GM21576 (cell line): Measurements from ENCODE around the gene TJAP1.

ENCODE experiments used
- ATAC-seq: cut with Tn5 transposase; IDR thresholded peaks from one replicate; pipeline ENCODE4 v1.9.1; 2021; ENCODE audit warnings: mild to moderate bottlenecking, moderate library complexity; ENCODE audit not compliant: unreplicated experiment

TJAP1 gene, protein sequence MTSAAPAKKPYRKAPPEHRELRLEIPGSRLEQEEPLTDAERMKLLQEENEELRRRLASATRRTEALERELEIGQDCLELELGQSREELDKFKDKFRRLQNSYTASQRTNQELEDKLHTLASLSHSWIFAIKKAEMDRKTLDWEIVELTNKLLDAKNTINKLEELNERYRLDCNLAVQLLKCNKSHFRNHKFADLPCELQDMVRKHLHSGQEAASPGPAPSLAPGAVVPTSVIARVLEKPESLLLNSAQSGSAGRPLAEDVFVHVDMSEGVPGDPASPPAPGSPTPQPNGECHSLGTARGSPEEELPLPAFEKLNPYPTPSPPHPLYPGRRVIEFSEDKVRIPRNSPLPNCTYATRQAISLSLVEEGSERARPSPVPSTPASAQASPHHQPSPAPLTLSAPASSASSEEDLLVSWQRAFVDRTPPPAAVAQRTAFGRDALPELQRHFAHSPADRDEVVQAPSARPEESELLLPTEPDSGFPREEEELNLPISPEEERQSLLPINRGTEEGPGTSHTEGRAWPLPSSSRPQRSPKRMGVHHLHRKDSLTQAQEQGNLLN

GRCh38 chr6:43477235-43478007, at the start of gene TJAP1:
TJAP1 (plus strand) TSS chr6:43477570; CDS start chr6:43499002, 21,432 bp downstream.
- peak; percentile 95 for ATAC-seq

GRCh38 chr6:43428112-43428570, 49.2 kb upstream of the TJAP1 start:
- ATAC-seq = no peak

DNA sequence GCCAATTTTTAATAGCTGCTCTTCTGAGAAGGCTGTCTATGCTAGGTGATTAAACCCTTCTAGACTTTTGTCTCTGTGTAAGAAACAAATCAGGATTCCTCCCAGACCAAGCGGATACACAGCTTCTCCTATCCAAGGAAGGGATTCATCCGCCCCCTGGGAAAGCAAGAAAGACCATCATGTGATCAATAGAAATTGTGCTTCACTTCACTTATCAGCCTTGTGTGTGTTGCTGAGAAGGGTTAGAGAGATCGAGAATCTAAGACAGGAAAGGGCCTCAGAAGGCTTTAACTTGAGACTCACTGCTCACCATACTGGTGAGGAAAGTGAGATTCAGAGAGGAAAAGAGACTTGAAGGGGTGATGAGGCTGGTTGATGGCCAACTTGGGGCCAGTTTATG, 48.5 kb upstream of the TJAP1 start:
- ATAC-seq = no peak

- no peak for ATAC-seq
Observed at GRCh38 chr6:43432009-43432945, 45.1 kb upstream of the TJAP1 start.

- no peak for ATAC-seq
Observed at GRCh38 chr6:43433148-43433547, 44.2 kb upstream of the TJAP1 start.

DNA sequence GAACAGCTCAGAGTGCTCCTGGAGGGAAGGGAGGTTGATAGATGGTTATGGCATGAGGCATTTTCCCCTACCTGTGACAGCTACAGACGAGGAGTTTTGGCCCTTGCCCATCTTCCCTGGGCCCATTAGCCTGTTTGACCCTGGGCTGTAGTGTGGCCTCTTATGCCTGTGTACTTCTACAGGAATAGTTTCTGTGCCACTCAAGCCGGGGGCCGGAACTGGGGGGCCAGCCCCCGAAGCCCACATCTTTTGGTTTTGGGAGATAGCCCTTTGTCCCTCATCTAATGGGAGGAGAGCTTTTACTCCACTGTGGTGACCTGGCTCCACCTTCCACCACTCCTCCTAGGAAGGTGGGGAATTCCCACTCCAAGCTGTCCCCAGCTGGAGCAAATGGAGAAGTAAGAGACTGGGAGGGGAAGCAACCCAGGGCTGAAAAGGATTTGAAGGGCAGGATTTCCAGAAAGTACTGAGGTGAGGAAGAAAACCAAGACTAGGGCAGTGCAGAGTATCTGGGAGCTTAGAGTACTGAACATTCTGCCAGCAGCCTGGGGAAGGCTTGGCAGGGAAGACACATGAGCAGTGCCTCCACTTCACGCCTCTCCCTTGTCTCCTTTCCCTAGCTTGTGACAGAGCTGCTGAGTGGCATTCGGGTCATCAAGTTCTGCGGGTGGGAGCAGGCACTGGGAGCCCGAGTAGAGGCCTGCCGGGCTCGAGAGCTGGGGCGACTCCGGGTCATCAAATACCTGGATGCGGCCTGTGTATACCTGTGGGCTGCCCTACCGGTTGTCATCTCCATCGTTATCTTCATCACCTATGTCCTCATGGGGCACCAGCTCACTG, 43.1 kb upstream of the TJAP1 start:
- no peak for ATAC-seq

DNA sequence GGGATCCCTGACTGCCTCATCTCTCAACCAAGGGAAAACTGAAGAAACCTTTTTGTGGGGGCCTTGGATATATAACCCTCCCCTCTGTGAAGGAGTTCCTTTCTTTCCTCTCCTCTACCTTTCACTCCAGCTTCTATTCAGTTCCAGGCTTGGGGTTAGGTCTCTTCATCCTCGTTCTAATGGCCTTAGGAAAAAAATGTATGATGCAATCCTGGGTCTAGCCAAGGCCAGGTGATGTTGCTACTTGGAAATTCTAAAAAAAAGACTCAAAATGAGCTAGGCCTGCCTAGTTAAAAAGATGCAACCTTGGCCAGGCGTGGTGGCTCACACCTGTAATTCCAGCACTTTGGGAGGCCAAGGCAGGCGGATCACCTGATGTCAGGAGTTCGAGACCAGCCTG, 42.4 kb upstream of the TJAP1 start:
- ATAC-seq = no peak

GRCh38 chr6:43435682-43436437, 41.5 kb upstream of the TJAP1 start:
- ATAC-seq = no peak

- no peak for ATAC-seq
Observed at GRCh38 chr6:43436577-43437282, 40.6 kb upstream of the TJAP1 start.

DNA sequence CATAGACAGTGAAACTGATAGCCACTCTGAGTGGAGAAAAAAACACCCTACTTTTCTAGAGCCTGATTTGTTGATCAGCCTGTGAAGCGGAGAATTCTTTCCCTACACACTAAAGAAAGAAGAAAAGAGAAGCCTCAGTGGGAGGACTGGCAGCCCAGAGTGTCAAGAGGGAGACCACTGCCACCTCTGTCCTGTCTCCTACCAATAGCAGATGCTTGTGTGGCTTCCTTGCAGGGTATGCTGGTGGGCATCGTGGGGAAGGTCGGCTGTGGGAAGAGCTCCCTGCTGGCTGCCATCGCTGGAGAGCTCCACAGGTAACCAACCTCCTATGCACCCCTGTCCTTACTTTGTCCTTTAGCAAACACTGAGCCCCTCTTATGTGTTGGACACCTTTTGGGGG, 39.7 kb upstream of the TJAP1 start:
- ATAC-seq = no peak

DNA sequence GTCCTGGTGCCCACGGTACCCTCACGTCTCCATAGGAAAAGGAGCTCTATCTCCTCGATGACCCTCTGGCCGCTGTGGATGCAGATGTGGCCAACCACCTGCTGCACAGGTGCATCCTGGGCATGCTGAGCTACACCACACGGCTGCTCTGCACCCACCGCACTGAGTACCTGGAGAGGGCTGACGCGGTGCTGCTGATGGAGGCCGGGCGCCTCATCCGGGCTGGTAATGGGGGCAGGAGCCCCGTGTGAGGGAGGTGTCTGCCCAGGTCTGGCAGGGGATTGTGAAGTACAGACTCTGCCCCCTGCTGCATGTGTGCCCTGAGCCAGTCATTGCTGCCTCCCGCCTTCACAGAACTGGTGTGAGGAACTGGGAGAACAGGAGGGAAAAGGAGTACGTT, 34.4 kb upstream of the TJAP1 start:
- no peak for ATAC-seq

GRCh38 chr6:43444036-43444435, 33.3 kb upstream of the TJAP1 start:
- ATAC-seq = no peak

GRCh38 chr6:43444582-43444981, 32.8 kb upstream of the TJAP1 start:
- ATAC-seq = no peak

- no peak for ATAC-seq
Observed at GRCh38 chr6:43445576-43445975, 31.8 kb upstream of the TJAP1 start.

DNA sequence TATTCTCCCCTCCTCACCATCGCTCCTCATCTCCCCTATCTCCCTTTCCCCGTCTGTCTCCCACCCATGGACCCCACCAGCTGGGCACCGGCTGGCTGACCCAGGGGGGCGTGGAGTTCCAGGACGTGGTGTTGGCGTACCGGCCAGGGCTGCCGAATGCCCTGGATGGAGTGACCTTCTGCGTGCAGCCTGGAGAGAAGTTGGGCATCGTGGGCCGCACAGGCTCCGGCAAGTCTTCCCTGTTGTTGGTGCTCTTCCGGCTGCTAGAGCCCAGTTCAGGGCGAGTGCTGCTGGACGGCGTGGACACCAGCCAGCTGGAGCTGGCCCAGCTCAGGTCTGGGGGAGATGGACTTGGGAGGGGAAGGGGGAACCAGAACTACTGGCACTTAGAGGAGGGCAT, 29.8 kb upstream of the TJAP1 start:
- no peak for ATAC-seq

DNA sequence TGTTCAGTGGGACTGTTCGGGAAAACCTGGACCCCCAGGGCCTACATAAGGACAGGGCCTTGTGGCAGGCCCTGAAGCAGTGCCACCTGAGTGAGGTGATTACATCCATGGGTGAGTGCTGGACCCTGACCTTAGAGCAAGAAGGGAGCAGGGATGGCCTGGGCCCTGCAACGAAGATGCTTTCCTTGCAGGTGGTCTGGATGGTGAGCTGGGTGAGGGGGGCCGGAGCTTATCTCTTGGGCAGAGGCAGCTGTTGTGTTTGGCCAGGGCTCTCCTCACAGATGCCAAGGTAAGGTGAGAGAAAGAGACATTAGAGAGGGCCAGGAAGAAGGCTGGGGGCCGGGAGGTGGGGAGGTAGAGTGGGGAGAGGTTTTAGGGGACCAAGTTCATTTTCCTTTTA, 28.5 kb upstream of the TJAP1 start:
- no peak for ATAC-seq

DNA sequence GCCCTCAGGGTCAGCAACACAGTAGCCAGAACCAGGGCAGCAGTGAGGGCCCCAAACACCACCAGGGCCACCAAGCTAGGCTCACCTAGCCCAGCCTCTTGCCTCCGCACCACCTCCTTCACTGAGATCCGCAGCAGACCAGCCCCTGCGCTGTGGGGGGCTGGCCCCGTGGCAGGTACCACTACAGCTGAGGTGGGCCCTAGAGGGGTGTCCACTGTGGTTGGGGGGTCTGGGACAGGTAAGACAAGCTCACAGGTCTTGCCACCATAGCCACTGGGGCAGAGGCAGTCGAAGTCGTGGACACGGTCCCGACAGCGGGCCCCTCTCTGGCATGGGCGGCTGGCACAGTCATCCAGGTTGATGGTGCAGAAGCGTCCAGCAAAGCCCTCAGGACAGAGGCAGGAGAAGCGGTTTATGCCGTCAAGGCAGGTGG, 26.7 kb upstream of the TJAP1 start:
- ATAC-seq = no peak

DNA sequence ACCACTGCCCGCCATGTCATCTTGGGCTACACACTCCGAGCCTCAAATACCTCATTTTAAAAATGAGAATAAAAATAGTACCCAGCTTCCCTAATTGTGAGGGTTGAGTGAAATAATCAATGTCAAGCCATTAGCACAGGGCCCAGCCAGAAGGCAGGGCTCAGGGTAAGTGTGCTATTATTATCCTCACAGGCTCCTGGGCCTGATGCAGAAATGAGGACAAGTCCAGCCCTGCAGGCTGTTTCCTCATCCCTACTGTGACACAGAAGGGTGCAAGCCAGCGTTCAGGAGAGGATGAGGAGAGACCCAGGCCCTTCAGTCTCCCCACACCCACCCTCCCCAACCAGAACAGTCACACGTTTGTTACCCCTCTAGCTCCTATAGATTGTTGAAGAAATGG, 26.0 kb upstream of the TJAP1 start:
- no peak for ATAC-seq
